Measurements from ENCODE around the gene SIRPG.

DNA sequence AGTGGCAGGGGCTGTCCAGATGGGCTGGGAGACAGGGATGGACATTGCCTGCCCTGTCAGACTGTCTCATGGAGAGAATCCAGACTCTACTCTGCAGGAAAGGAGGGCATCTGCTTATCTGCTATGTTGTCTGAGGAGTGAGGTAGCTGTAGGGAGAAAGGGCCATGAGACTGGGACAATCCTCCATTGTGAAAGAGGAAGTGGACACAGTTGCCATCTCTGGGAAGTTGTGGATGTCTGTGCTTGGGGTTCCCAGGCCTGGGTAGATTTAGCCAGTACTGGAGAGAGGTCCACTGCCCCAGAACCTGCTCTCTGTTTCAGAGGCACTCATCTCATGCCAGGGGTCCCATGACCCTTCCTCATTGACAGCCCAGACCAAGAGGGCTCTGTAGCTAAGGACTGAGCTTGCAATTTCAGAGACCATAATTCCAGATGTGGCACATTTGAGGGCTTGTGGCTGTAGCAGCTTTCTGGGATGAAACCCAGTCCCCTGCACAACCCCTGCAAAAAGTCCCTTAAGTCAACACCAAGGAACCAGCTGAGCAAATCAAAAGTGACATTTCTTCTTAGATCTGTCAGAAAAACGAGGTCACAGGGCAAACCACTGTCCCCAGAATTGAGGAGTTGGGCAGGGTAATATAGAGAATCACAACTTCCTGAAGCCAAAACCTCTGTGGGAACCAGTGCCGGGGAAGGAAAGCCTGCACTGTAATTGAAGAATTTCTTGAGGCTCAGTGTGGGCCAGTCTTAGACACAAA is 4.1 kb upstream of the SIRPG start:
- TF ChIP-seq, protein P1, sequence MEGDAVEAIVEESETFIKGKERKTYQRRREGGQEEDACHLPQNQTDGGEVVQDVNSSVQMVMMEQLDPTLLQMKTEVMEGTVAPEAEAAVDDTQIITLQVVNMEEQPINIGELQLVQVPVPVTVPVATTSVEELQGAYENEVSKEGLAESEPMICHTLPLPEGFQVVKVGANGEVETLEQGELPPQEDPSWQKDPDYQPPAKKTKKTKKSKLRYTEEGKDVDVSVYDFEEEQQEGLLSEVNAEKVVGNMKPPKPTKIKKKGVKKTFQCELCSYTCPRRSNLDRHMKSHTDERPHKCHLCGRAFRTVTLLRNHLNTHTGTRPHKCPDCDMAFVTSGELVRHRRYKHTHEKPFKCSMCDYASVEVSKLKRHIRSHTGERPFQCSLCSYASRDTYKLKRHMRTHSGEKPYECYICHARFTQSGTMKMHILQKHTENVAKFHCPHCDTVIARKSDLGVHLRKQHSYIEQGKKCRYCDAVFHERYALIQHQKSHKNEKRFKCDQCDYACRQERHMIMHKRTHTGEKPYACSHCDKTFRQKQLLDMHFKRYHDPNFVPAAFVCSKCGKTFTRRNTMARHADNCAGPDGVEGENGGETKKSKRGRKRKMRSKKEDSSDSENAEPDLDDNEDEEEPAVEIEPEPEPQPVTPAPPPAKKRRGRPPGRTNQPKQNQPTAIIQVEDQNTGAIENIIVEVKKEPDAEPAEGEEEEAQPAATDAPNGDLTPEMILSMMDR (tag by site-specific recombination; IDR thresholded peaks at IDR 0.05) = no peak
- no peak for TF ChIP-seq ZNF175 (tag by site-specific recombination; IDR thresholded peaks at IDR 0.05)
- TF ChIP-seq ZNF133 (tag by site-specific recombination; IDR thresholded peaks at IDR 0.05) = no peak
- TF ChIP-seq TCF7L2 (IDR thresholded peaks at IDR 0.05; ENCODE audit: borderline replicate concordance, low read depth, low read length) = no peak
- no peak for TF ChIP-seq GLI4 (tag by site-specific recombination; IDR thresholded peaks at IDR 0.05)
- no peak for TF ChIP-seq PRDM10 (tag by site-specific recombination; IDR thresholded peaks at IDR 0.05)
- TF ChIP-seq, protein P2, sequence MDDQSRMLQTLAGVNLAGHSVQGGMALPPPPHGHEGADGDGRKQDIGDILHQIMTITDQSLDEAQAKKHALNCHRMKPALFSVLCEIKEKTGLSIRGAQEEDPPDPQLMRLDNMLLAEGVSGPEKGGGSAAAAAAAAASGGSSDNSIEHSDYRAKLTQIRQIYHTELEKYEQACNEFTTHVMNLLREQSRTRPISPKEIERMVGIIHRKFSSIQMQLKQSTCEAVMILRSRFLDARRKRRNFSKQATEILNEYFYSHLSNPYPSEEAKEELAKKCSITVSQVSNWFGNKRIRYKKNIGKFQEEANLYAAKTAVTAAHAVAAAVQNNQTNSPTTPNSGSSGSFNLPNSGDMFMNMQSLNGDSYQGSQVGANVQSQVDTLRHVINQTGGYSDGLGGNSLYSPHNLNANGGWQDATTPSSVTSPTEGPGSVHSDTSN (CRISPR knock-in tag; IDR thresholded peaks at IDR 0.05) = no peak
- no peak for TF ChIP-seq ZNF677 (tag by site-specific recombination; IDR thresholded peaks at IDR 0.05)
- TF ChIP-seq, protein P3, sequence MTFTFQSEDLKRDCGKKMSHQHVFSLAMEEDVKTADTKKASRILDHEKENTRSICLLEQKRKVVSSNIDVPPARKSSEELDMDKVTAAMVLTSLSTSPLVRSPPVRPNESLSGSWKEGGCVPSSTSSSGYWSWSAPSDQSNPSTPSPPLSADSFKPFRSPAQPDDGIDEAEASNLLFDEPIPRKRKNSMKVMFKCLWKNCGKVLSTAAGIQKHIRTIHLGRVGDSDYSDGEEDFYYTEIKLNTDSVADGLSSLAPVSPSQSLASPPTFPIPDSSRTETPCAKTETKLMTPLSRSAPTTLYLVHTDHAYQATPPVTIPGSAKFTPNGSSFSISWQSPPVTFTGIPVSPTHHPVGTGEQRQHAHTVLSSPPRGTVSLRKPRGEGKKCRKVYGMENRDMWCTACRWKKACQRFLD (tag by site-specific recombination; IDR thresholded peaks at IDR 0.05) = no peak
- TF ChIP-seq ZNF530 (tag by site-specific recombination; IDR thresholded peaks at IDR 0.05; ENCODE audit: low read depth) = no peak
- no peak for TF ChIP-seq ZBTB20 (tag by site-specific recombination; IDR thresholded peaks at IDR 0.05)
- no peak for TF ChIP-seq ZNF37A (tag by site-specific recombination; IDR thresholded peaks at IDR 0.05)
- TF ChIP-seq ZNF785 (tag by site-specific recombination; IDR thresholded peaks at IDR 0.05) = no peak
